ENCODE results near the gene USP48.
A peak's percentile ranks its signal among the peaks of the same experiment; 100 is the strongest.

Gene USP48

GRCh38 chr1:21736876-21737275 is 46.1 kb downstream of the USP48 start:
- ATAC-seq: peak; percentile 48 to 73

- no peak for ATAC-seq
Observed at GRCh38 chr1:21736011-21736410, 46.9 kb downstream of the USP48 start.

- ATAC-seq: no peak
Observed at GRCh38 chr1:21734526-21734925, 48.4 kb downstream of the USP48 start.

GRCh38 chr1:21732664-21733063 is 50.3 kb downstream of the USP48 start:
- ATAC-seq: no peak

GRCh38 chr1:21725748-21726392 is 57.1 kb downstream of the USP48 start:
- no peak for ATAC-seq

GRCh38 chr1:21724570-21724969 is 58.4 kb downstream of the USP48 start:
- no peak for ATAC-seq

GRCh38 chr1:21724098-21724497 is 58.9 kb downstream of the USP48 start:
- no peak for ATAC-seq

GRCh38 chr1:21721295-21721985 is 61.5 kb downstream of the USP48 start:
- no peak for ATAC-seq

GRCh38 chr1:21716169-21716568 is 66.8 kb downstream of the USP48 start:
- no peak for ATAC-seq

GRCh38 chr1:21707891-21708290 is 75.1 kb downstream of the USP48 start:
- no peak for ATAC-seq

- no peak for ATAC-seq
Observed at GRCh38 chr1:21707086-21707840, 75.7 kb downstream of the USP48 start.

GRCh38 chr1:21706151-21706835 is 76.7 kb downstream of the USP48 start:
- ATAC-seq: no peak

GRCh38 chr1:21705303-21705980 is 77.5 kb downstream of the USP48 start:
- no peak for ATAC-seq

- peak; percentile 74 to 82 for ATAC-seq
Observed at GRCh38 chr1:21704145-21704544, 78.8 kb downstream of the USP48 start.

- ATAC-seq: peak; percentile 58 to 77
Observed at GRCh38 chr1:21703318-21703963, 79.5 kb downstream of the USP48 start.

- no peak for ATAC-seq
Observed at GRCh38 chr1:21702780-21703179, 80.2 kb downstream of the USP48 start.

GRCh38 chr1:21701401-21701800 is 81.5 kb downstream of the USP48 start:
- no peak for ATAC-seq

- ATAC-seq: no peak
Observed at GRCh38 chr1:21700094-21700493, 82.9 kb downstream of the USP48 start.

- ATAC-seq: no peak
Observed at GRCh38 chr1:21696931-21697330, 86.0 kb downstream of the USP48 start.

GRCh38 chr1:21693732-21694131 is 89.2 kb downstream of the USP48 start:
- no peak for ATAC-seq

GRCh38 chr1:21691739-21692138 is 91.2 kb downstream of the USP48 start:
- ATAC-seq: no peak

All from activated CD4-positive, CD25-positive, alpha-beta regulatory T cell treated with anti-CD3 and anti-CD28 coated beads, Interleukin-2, amount 50 U/mL, for 24 hours (primary cell).